Kasumi-1 (cell line): ENCODE results near the gene BACE2.
A peak's percentile ranks its signal among the peaks of the same experiment; 100 is the strongest.

Source experiments
- DNase-seq, 2 experiments: peaks; one replicate each; lab custom pipeline; 2025; lab: John Stamatoyannopoulos, UW

BACE2 gene

DNA sequence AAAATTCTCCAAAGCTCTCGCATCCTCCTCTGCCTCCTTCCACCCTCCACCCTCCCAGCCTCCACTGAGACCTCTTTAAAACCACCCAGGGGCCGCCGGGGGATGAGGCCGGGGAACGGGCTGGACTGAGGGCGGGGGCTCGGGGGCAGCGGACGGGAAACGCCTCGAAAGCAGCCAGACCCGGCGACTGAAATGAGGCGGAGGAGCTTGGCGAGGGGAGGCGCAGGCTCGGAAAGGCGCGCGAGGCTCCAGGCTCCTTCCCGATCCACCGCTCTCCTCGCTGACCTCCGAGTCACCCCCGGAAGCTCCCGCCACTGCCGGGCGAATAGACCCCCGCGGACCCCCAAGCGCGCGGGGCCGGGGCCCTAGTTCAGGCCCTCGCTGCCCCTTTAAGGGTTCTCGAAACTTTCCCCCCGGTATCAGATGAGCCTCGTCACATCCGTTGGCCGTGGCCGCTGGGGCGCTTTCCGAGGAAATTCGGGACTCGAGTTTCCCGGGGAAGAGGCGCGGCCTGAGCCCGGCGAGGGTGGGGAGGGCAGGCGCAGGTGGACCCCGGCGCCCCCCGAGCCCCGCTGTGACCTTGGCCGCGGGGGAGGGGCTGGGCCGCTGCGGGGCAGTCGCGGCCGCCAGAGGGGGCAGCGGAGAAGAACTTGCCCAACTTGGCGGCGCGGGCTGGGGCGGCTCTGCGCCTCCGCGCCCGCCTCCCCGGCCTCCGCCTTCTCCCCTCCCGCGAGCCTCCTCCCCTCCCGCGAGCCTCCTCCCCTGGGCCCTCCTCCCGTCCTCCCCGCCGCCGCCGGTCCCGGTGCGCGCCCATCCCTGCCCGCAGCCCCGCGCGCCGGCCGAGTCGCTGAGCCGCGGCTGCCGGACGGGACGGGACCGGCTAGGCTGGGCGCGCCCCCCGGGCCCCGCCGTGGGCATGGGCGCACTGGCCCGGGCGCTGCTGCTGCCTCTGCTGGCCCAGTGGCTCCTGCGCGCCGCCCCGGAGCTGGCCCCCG is at the start of gene BACE2:
BACE2 (plus strand) TSS at position 813 of the 995 bp plus-strand sequence; CDS start at position 917, 104 bp downstream.
- DNase-seq = peak; percentile 43 to 50

DNA sequence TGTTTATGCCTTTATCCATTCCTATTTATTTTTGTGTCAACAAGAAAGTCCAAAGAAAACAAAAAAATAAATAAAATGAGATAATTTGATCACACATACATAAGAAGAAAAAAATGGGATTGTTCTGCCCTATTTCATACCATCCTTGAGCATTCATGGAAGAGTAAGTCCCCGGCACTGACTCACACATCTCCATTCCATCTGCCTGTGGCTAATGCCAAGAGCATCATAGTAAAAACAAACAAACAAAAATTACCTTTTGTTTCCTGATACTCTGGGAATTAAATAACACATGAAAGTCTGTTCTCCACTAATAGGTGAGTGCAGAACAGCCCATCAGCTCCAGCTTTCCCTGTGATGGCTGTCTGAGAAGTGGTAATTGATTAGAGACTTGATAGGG is 48.1 kb upstream of the BACE2 start:
- DNase-seq = no peak

DNA sequence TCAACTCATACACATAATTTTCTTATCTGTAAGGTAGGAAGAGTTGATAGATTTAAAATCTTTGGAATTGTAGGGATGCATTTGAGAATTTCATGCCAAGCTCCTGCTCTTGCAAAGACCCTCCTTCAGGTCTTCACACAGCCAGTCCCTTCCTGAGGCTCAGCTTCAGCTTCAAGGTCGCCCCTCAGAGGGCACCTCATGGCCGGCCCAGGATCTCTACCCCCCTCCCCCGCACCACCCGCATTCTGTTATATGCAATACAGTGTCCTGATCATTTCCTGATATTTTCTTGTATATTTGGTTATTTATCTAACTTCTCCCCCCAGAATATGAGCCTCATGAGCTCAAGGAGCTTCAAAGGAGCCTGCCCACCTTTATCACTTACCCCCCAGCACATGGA is 47.0 kb upstream of the BACE2 start:
- DNase-seq = no peak

DNA sequence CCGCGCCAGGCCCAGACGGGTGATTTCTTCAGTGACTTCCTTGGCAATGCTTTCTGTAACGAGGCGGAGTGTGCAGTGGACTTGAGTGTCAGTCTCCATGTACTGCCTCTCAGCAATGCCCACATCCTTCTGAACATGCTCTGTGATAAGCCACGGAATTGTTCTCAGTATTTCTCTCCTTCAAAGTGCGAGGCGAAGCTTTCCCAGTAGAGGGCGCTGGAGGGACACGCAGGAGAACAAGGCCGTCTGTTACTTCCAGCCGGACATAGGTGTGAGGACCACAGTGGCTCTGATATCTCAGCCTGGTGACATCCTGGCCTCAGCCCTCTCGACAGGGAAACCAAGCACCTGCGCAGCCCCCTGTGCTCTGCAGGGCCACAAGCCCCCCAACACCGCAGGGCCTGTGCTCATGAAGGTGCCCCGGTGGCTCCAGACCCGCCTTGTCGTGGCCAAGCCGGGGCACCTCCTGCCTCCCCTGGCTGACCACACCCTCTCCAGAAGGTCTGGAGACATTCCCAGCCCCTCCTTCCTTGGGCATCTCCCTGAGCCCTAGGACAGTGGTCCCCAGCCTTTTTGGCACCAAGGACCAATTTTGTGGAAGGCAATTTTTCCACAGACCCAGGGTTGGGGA is 46.1 kb upstream of the BACE2 start:
- peak; percentile 70 to 78 for DNase-seq

DNA sequence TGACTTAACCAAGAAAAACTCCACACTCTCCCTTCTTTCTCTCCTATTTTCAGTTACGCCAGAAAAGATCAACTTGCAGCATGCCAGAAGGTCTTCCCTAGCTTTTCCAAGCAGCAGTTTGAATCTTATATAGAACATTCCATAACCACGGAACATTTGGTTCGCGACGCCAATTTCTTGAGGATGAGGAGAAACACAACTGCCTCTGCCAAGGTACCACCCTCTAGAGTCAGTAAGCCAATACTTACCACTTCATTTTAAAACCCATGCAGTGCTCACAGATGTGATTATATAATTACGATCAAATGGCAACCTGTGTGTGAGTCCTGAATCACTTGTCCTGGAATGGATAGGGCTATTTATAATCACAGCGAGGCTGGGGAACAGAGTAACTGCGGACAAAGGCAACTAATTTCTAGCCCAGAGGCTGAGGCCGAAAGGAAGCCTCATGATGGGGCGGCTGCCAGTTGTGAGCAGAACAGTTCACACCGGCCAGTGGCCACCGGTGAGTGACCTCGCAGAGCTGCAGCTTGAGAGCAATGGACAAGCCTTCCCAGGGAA is 43.2 kb upstream of the BACE2 start:
- no peak for DNase-seq

DNA sequence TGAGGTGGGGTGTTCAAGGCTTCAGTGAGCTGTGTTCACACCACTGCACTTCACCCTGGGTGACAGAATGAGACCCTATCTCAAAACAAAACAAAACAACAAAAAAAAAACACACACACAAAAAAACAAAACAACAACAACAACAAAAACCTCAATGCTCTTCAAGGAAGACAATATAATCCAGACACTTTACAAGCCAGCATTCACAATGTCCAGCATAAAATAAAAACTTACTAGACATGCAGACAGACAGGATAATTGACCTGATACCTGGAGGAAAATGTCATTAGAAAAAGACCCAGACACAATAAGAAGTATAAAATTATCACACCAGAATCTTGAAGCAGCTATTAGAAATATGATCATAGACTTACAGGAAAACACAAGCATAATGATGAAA is 39.0 kb upstream of the BACE2 start:
- no peak for DNase-seq

DNA sequence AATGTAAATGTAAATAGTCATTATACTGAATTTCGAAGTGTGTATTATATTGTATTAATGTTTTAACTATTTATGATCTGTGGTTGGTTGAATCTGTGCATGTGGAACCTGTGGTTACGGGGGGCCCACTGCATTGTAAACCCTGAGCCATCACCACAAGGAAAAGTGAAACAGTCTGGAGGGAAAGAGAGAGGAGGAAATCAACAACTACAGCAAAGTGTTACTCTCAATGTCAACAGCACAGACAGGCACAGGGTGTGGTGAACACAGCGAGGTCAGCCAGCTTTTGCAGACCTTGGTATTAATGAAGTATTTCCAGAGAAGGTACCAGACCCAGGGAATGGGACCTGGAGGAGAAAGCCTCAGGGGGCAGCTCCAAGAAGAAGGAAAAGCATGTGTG is 37.1 kb upstream of the BACE2 start:
- no peak for DNase-seq

DNA sequence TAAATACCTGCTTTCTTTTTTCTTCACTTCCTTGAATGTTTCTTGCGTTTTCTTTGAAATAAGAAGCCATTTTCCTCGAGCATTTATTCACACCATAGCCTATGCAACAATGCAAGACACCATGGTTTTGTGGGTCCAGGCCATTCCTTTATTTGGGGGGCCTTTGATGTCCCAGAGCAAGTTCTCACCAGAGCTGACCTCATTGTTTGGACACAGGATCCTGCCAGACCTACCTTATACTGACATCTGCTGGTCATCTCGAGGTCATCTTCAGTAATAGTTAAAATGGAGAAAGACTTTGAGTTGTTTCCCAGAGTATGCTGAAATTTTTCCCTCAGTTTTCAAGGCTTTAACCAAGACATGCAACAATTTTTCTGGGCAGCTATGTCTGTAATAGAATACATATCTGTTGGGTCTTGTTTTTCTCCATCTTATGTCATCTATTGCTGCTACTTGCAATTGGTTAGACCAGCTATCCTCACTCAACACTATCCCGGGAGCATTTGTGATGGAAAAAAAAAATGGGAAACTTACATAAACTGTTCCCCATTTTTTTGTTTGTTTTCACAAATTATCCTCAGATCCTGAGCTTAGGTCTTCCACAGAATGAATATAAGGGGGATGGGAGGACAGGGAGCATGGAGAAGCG is 34.0 kb upstream of the BACE2 start:
- peak; percentile 45 for DNase-seq

DNA sequence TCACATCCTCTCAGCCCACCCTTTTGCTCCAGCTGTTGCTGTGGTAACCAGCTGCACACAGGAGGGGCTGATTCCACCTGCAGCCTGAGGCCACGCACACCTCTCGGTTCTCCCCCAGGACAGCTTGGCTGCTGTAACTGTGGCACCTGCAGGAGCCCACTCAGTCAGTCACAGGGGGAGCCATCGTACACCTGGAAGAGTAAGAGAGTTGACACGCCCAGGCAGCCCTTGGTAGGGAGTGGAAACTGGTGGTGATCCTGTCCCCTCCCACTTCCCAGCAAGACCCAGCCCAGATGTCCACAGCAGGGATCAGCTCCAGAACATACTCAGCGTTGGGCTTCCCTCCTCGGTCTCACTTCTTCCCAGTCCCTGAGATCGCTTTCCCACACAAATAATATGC is 32.2 kb upstream of the BACE2 start:
- DNase-seq = no peak

DNA sequence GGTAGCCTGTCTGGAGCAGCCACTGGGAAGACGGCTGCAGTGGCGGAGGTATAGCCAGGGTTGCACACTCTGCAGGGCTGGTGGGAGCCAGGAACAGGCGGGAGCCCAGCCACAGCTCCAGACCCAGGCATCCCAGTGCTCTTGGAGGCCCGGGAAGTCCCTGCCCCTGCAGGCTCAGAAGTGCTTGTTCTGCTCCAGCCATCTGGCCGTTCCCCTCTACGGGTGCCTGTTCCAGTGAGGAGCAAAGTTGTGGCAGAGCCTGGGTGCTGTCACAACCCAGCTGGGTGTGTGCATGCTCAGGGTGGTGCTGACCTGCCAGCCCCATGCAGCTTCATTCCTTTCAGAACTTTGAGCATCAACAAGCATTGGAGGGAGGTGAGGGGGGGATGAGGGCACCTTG is 31.7 kb upstream of the BACE2 start:
- no peak for DNase-seq

DNA sequence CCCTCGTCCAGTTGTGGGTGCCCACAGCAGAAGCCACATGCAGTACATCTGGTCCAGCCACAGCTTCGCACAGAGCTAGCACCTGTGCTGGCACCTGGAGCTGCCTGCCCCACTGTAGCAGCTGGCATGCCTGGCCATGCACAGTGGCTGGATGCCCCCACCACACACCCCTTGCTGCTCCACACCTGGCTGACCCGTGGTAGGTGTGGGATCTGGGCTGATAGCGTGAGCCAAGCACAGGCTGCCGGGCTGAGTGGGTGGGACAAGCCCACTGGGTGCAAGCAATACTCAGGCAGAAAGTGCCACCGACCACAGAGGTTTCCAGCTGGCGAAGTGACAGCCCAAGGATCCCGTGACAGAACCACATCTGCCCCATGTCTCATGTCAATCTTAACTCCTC is 30.6 kb upstream of the BACE2 start:
- no peak for DNase-seq

DNA sequence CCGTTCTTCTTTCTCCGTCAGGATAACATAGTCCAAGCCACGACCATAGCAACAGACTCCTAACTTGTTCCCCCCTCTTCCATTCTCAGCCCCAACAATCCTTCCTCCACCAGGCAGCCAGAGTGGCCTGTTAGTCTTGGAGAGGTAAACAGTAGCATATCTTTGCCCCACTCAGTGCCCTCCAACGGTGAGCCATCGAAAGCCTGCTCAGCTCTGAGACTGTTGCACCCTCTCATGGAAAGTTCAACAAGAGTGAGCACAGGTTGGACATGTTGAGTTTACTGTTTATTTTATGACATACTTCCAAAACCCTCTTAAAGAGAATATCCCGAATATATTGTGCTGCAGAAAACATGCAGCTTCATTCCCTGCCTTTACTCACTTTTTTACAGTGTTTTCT is 30.1 kb upstream of the BACE2 start:
- no peak for DNase-seq

DNA sequence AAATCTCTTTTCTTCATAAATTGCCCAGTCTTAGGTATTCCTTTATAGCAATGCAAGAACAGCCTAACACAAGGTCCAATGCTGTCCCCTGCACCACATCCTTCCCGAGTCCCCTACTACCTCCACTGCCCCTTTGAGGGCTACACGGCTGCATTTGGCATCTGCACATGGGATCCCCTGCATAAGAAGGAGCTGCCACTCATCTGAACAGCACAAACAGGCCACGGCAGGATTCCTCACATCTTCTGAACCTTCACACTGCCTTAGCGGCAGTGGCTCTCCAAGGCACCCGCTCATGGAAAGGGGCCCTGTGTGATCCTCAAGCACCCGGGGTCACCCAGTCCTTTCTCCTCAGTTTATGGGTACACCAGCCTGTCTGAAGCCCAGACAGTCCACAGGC is 29.2 kb upstream of the BACE2 start:
- DNase-seq = no peak

DNA sequence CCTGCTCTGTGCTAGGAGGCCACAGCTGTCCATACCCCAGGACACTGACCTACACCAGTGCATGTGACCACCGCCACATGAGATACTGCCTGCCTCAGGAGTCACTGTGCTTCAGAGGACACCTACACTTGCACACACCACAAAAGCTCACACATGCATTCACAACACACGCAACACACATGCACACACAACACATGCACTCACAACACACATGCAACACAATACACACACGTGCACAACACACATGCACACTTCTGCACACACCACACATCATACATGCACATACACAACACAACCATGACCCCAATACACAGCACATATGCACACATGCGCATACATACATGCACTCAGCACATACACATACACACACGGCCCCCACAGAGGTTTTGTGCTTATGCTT is 28.7 kb upstream of the BACE2 start:
- DNase-seq = no peak

DNA sequence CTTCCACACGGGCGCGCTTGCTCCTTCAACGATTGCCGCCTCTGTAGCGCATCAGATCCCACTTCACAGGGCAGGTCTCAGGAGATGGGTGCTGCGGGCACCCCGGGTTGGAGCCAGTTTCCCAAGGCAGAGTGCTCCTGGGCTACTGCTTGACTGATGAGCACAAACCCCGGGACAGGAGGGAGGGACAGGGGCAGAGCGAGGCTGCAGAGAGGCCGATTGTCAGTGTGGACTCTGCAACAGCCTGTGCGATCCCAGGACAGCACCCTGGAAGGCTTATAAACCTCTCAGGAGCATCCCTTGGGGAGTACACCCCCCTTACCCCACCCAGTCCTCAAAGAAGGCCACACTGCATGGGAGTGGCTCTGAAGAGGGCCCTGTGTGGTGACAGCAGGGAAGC is 28.0 kb upstream of the BACE2 start:
- no peak for DNase-seq

DNA sequence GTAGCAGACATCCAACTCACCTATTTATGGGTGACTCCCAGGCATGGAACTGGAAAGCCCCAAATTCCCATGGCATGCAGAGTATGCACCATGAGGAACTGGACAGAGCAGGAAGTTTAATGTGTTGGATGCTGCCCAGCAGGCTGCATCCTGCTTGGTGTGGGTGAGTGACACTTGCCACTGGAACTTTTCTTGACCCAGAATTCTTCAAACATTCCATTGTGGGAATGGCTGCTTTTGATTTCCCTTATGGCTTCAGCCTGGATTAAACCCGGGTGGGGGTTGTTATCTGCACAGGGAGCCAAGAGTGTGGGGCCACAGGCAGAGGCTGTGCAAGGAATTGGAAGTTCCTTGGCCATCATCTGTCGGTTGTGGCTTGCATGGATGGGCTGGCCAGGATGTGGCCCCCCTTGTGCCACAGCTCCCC is 26.9 kb upstream of the BACE2 start:
- DNase-seq = no peak

DNA sequence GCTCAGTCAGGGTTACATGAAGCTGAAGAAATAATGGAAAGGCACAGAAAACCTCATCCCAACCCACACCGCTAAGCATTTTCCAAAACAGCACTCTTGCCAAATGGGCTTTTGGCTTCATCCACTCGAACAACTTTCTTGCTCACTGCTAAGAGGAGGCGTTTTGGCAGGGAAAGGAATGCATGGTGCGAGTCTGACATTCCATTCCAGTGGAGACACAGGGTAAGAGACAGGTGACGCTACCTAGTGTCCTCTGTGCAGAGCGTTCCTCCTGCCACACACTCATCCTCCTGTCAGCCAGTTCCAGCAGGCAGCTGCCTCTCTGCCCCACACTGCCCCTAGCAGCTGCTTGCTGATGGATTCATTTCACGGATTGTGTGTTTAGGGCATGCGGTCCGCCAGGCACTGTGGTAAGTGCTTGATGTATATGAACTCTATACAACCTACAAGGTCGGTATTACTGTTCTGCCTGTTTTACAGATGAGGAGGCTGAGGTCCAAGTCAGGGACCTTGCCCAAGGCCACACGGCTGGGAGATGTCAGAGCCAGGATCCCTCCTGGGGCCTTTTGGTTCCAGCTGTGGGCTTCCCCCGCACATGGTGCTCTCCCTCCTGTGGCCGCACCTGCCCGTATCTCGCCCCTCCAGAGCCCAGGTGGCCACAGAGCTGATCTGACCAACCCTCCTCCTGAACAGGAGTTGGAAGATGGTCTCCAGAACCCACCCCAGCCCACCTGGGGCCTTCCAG is 25.7 kb upstream of the BACE2 start:
- no peak for DNase-seq

DNA sequence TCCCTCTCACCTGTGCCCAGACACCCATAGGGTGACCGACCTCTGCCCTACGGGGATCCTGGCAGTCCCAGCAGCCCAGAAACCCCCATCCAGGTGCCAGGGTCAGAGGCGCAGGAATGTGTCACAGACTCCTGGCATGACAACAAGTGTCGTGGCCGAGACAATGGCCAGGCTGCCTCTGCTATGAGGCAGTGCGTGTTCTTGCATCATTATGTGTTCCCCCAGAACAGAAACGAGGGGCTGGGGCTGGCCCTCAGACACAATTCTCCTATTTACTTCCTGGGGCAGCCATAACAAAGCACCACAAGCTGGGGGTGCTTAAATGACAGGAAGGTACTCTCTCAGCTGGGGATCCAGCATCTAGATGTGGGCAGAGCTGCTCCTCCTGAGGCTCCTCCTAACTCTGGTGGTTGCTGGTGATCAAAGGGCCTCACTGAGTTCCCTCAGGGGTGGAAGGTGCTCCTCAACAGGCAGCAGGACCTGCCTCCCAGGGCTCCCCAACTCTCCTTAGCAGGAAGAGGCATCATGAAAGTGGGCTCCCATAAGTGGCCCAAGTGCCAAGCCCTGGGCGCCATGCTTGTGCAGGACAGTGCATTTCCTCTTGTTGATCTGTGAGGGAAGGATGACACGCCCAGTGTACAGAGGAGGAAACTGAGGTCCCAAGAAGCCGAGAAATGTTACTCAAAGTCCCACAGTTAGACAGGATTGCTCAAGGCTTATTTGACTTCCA is 24.2 kb upstream of the BACE2 start:
- no peak for DNase-seq

DNA sequence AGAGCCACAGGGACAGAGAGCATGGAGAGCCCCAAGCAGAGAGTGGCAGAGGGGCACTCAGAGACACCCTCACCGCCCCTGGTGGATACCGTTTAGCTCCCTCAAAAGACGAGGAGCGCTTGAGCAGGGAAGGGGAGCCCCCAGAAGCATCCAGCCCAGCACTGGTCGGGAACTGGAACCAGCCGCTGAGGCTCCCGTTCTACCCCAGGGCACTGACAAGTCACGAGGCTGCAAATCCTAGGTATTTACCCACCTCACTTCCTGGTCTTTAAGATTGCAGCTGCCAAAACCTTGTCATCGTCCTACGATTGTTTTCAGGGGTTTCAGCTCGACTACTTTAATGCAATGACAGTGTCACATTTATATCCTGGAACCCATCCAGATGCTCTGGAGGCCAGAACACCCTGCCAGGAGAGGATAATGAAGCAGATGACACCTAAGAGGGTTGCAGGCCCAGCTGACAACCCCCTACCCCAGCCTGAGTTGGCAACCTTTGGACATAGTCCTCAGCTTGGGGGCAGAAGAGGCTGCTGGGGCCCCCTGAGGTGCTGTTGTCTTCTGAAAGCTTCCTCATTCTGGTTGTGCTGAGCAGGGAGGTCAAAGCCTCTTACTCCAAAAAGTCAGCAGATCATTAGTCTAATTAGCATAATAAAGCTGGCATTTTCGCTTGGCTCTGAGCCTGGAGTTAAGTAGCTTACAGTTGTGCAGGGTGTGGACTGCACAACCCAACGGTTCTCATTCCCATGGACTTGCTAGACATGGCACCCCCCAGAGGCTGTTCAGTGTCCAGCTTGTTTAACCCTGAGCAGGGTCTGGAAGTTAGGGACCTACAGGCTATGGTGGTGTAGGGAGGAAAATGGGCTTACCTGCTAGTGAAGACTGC is 20.6 kb upstream of the BACE2 start:
- no peak for DNase-seq

DNA sequence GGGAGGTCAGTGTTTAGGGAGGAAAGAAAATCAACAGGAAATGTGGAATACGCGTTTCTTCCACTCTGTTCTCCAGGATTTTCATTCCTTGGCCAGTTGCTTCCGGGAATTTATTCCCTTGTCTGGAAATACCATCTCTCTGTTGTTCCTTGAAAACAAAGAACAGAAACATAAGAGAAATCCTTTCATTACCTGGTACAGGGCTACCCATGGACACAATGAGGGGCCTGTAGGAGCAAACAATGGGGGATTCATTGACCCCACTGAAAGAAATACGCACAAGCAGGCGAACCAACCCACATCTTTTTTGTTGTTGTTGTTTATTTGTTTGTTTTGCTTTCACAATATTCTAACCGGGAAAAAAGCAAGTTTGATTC is 20.0 kb upstream of the BACE2 start:
- DNase-seq = no peak
